ENCODE measurements around the gene TSSC4.
"Not testable (repeated sequence)": the region's sequence is repeated elsewhere in the genome, so short reads cannot be mapped to it uniquely, and the experiment has no call there.

GRCh38 chr11:2364386-2364785, 36.2 kb upstream of the TSSC4 start:
- not testable (repeated sequence) for TF ChIP-seq CTCF (IDR thresholded peaks at IDR 0.05; ENCODE audit: low read depth, low read length); EZH2phosphoT487 (IDR thresholded peaks at IDR 0.05; ENCODE audit: low read depth)
